ENCODE data around the gene KATNB1. TPM values are rescaled to one million over a fixed set of nuclear protein-coding genes. Genes with fewer than 3 reads are reported as not detected.

Gene KATNB1
- total RNA-seq, 4 donors from 2014 or later, result 13.3 to 27.4 (median 18.1) TPM

GRCh38 chr16:57750796-57751538, 15.4 kb downstream of the KATNB1 start:
- Histone ChIP-seq H3K4me1 (no peaks in the 10 kb centered on the region), H3K27ac (no peak overlapping the region), H3K9me3 (no peaks in the 10 kb centered on the region), H3K27me3 (no peaks in the 10 kb centered on the region), H3K4me3 (no peak overlapping the region), H3K36me3 (no peaks in the 10 kb centered on the region)
- TF ChIP-seq POLR2A (IDR thresholded peaks at IDR 0.05) (no peak), CTCF (IDR thresholded peaks at IDR 0.05) (no peak)
- intact Hi-C loops (cut with DNase I; ENCODE audit: low total_unique reads), result loop anchor here (10.0 kb wide), 1 partner anchor 114 kb away; no protein-coding TSS in a partner anchor
- DNase-seq, result no peak

DNA sequence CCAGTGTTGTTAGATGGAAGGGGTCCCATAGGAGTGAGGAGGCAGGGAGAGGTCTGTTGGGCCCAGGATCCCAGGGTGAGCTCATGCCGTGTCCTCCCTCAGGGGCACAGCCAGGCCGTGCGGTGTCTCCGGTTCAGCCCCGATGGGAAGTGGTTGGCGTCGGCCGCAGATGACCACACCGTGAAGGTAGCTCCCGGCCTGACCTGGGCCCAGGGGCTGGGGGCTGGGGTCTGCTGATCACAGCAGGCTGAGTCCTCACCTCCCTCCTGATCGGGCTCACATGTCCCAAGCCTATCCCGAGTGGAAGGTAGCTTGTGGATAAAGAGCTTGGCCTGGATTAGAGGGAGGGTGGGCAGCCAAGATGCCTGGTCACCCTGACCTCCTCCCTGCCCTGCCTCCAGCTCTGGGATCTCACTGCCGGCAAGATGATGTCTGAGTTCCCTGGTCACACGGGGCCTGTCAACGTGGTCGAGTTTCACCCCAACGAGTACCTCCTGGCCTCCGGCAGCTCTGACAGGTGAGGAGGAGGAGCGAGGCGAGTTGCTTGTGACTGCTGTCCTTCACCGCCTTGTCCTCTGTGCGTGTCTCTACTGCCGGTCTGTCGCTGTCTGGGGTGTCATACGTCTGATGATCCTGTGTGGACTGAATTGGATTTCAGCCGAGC, 16.1 kb downstream of the KATNB1 start:
- Histone ChIP-seq H3K27ac (no peak overlapping the region), H3K9me3 (no peaks in the 10 kb centered on the region), H3K4me1 (no peaks in the 10 kb centered on the region), H3K36me3 (no peaks in the 10 kb centered on the region), H3K4me3 (no peak overlapping the region), H3K27me3 (no peaks in the 10 kb centered on the region)
- no peak for DNase-seq
- no peak for TF ChIP-seq CTCF (IDR thresholded peaks at IDR 0.05)
- TF ChIP-seq POLR2A (IDR thresholded peaks at IDR 0.05), result no peak
- intact Hi-C loops (cut with DNase I; ENCODE audit: low total_unique reads), result loop anchor here (10.0 kb wide), 1 partner anchor 113 kb away; no protein-coding TSS in a partner anchor

DNA sequence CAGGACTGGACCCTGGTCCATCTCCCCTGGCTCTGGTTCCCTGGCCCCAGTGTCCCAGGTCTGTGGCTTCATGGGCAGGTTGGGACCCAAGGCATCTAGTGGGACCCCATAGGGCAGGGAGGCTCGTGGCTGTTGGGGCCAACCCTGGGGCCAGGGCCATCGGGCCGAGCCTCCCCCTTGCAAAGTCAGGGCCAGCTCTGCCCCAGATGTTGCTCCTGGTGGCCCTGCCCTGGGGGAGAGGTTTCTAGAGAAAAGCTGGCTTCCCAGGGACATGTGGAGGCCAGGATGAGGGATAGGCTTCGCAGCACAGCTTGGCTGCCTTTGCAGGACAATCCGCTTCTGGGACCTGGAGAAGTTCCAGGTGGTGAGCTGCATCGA, 16.6 kb downstream of the KATNB1 start:
- no peak for TF ChIP-seq POLR2A (IDR thresholded peaks at IDR 0.05)
- no peak for TF ChIP-seq CTCF (IDR thresholded peaks at IDR 0.05)
- intact Hi-C loops (cut with DNase I; ENCODE audit: low total_unique reads), result loop anchor here (10.0 kb wide), 1 partner anchor 113 kb away; no protein-coding TSS in a partner anchor
- H3K36me3 ChIP-seq, result no peaks in the 10 kb centered on the region
- H3K27ac ChIP-seq, result no peak overlapping the region
- H3K4me1 ChIP-seq, result no peaks in the 10 kb centered on the region
- H3K4me3 ChIP-seq, result no peak overlapping the region
- H3K9me3 ChIP-seq, result no peaks in the 10 kb centered on the region
- no peaks in the 10 kb centered on the region for H3K27me3 ChIP-seq
- no peak for DNase-seq

DNA sequence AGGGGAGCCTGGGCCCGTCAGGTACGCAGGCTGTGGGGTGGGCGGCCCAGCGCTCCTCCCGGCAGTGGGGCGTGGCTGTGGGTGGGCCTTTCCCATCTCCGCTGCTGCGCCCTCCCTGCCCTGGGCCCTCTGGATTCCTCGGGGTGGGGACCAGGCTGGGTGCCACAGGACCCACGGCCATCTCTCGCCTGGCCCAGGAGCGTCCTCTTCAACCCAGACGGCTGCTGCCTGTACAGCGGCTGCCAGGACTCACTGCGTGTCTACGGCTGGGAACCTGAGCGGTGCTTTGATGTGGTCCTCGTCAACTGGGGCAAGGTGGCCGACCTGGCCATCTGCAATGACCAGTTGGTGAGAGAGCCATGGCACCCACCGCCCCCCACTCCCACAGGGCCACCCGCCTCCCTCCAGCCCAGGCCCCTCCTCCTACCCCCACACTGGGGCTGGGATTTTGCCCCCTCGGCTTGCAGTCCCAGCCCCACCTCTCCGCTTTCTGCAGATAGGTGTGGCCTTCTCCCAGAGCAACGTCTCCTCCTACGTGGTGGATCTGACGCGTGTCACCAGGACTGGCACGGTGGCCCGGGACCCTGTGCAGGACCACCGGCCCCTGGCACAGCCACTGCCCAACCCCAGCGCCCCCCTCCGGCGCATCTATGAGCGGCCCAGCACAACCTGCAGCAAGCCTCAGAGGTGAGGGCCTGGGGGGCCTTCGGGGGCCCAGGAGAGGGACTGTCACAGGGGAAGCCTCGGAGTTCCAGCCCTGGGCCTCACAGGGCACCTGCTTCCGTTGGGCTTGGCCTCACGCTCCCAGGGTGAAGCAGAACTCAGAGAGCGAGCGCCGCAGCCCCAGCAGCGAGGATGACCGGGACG, 17.2 kb downstream of the KATNB1 start:
- TF ChIP-seq CTCF (IDR thresholded peaks at IDR 0.05) (no peak), POLR2A (IDR thresholded peaks at IDR 0.05) (no peak)
- no peak overlapping the region for H3K27ac ChIP-seq
- H3K4me3 ChIP-seq, result no peak overlapping the region
- H3K9me3 ChIP-seq, result no peaks in the 10 kb centered on the region
- no peaks in the 10 kb centered on the region for H3K36me3 ChIP-seq
- DNase-seq, result no peak
- no peaks in the 10 kb centered on the region for H3K27me3 ChIP-seq
- intact Hi-C loops (cut with DNase I; ENCODE audit: low total_unique reads), result loop anchor here (10.0 kb wide), 1 partner anchor 112 kb away; no protein-coding TSS in a partner anchor
- H3K4me1 ChIP-seq, result no peaks in the 10 kb centered on the region

Data from uterus (tissue), 4 donors.